ENCODE results near the gene CENPN.

Gene CENPN, protein sequence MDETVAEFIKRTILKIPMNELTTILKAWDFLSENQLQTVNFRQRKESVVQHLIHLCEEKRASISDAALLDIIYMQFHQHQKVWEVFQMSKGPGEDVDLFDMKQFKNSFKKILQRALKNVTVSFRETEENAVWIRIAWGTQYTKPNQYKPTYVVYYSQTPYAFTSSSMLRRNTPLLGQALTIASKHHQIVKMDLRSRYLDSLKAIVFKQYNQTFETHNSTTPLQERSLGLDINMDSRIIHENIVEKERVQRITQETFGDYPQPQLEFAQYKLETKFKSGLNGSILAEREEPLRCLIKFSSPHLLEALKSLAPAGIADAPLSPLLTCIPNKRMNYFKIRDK

DNA sequence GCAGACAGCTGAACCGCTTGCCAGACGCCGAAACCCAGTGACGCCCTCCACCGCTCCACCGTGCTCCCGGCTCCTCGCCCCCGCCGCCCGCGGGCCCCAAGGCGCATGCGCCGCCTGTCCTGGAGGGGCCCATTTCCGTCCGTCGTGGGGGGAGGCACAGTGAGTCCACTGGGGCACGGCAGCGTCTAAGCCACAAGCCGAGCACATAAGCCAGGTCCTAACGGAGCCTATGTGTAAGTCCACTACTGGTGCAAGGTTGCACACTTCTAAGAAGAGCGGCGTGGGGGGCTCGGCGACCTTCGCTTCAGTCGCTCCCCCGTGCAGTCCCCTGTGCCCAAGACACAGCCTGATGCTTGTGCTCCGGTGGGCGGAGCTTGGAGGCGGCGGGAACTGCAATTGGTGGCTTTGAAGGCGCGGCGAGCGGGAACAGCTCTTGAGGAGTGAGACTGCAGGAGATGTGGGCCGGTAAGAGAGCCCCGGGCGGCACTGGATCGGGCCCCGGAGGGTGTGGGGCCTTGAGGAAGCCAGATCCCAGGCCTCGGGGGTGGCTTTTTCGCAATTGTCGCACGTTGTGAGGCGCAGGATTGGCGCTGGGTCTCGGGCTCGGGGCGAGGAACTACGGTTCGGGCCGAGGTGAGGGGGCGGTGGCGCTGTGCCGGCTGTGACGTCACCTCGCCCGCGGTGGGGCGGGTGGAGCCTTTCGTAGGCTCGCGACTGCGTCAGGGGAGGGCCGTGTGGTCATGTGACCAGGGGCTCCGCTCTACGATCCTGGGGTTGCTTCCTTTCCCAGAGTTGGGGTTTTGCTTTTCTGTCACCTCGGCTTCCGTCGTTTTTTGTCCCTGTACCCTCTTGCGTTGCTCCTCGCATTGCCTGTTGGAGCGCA, at the start of gene CENPN, which contains the start of gene CMC2:
TSS of gene CENPN (plus strand) at position 402 of the 883 bp plus-strand sequence. CDS start 4,726 bp downstream, outside the sequence.
TSS of gene CMC2 (minus strand) at position 73 of the 883 bp plus-strand sequence. CDS start 9,491 bp downstream, outside the sequence.
- Histone ChIP-seq H3K36me3 (ENCODE audit: insufficient read depth, low read length) (no peaks in the 10 kb centered on the region), H3K9me3 (ENCODE audit: control insufficient read depth, insufficient read depth, low read length) (no peaks in the 10 kb centered on the region), H3K9ac (ENCODE audit: low read depth, low read length) (peak within 1 kb of the TSS; percentile 81), H3K4me1 (ENCODE audit: insufficient read depth, low read length) (no peaks in the 10 kb centered on the region; the same call in 1 of the 2 replicates)

DNA sequence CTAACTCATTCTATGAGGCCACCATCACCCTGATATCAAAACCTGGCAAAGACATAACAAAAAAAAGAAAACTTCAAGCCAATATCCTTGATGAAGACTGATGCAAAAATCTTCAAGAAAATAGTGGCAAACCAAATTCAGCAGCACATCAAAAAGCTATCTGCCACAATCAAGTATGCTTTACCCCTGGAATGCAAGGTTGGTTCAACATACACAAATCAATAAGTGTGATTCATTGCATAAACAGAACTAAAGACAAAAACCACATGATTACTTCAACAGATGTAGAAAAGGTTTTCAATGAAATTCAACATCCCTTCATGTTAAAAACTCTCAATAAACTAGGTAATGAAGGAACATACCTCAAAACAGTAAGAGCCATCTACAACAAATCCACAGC, 48.7 kb upstream of the CENPN start:
- no peak overlapping the region for H3K9ac ChIP-seq (ENCODE audit: low read depth, low read length)
- peaks cover 3% of the 10 kb centered on the region; the same call in 1 of the 2 replicates for H3K9me3 ChIP-seq (ENCODE audit: control insufficient read depth, insufficient read depth, low read length)
- no peaks in the 10 kb centered on the region; the same call in 1 of the 2 replicates for H3K36me3 ChIP-seq (ENCODE audit: insufficient read depth, low read length)
- no peaks in the 10 kb centered on the region for H3K4me1 ChIP-seq (ENCODE audit: insufficient read depth, low read length)

DNA sequence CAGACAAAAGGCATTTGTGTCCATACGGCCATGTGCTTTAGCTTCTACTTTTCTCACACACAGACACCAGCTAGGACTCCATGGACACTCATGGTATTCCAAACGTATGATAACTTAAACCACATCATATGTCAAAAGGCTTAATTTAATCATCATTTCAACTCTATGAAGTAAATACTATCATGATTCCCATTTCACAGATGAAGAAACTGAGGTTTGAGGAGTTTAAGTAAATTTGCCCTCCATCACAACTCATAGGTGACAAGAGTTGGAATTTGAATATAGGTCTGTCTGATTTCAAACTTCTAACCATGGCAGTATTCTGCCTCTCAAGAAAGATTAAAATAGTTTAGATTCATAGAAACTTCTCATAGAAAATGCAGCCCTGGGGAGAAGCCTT, 44.1 kb upstream of the CENPN start:
- H3K9ac ChIP-seq (ENCODE audit: low read depth, low read length), result no peak overlapping the region
- H3K9me3 ChIP-seq (ENCODE audit: control insufficient read depth, insufficient read depth, low read length), result peaks cover 3% of the 10 kb centered on the region; the same call in 1 of the 2 replicates
- H3K4me1 ChIP-seq (ENCODE audit: insufficient read depth, low read length), result no peaks in the 10 kb centered on the region
- no peaks in the 10 kb centered on the region; the same call in 1 of the 2 replicates for H3K36me3 ChIP-seq (ENCODE audit: insufficient read depth, low read length)

- Histone ChIP-seq H3K9ac (ENCODE audit: low read depth, low read length) (no peak overlapping the region), H3K9me3 (ENCODE audit: control insufficient read depth, insufficient read depth, low read length) (0 out of 2 replicates have a peak, but pooled peaks cover 3% of the 10 kb centered on the region), H3K36me3 (ENCODE audit: insufficient read depth, low read length) (no peaks in the 10 kb centered on the region; the same call in 1 of the 2 replicates), H3K4me1 (ENCODE audit: insufficient read depth, low read length) (no peaks in the 10 kb centered on the region)
Observed at GRCh38 chr16:80964351-80964750, 42.7 kb upstream of the CENPN start.

- Histone ChIP-seq H3K36me3 (ENCODE audit: insufficient read depth, low read length) (no peaks in the 10 kb centered on the region), H3K9me3 (ENCODE audit: control insufficient read depth, insufficient read depth, low read length) (no peaks in the 10 kb centered on the region), H3K4me1 (ENCODE audit: insufficient read depth, low read length) (no peaks in the 10 kb centered on the region), H3K9ac (ENCODE audit: low read depth, low read length) (no peak overlapping the region)
Observed at GRCh38 chr16:80966617-80967016, 40.4 kb upstream of the CENPN start.

DNA sequence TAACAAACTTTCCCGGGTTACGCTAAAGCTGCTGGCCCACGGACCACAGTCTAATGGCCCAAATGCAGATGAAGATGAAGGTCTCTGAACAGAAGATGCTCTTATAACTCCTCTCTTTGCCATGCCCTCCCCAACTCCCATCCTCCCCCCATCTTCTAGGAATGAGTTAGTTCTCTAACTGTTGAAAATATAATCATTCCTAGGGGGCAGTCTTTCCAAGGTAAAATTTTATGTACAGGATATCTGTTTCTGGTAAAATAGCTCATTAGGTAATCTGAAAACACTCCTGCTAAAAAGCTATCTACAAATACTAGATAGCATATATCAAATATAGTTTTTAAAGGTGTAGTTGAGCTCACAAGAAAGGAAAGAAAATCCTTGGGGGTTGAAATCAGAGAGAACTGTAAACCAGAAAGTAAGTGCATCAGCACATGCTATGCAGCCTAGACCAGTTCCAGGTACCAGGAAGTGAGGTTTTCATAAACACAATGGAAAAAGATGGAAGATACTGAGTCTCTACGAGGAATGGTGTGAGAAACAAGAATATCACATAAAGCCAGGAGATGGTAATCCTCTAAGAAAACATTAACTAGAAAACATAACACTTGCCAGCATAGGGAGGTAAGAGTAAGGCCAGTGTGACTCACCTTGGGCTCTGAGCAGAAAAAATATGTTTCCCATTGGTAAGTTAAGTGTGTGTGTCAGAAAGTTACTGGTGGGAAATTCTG, 38.5 kb upstream of the CENPN start:
- Histone ChIP-seq H3K9ac (ENCODE audit: low read depth, low read length) (no peak overlapping the region), H3K36me3 (ENCODE audit: insufficient read depth, low read length) (no peaks in the 10 kb centered on the region), H3K4me1 (ENCODE audit: insufficient read depth, low read length) (no peaks in the 10 kb centered on the region), H3K9me3 (ENCODE audit: control insufficient read depth, insufficient read depth, low read length) (no peaks in the 10 kb centered on the region)

DNA sequence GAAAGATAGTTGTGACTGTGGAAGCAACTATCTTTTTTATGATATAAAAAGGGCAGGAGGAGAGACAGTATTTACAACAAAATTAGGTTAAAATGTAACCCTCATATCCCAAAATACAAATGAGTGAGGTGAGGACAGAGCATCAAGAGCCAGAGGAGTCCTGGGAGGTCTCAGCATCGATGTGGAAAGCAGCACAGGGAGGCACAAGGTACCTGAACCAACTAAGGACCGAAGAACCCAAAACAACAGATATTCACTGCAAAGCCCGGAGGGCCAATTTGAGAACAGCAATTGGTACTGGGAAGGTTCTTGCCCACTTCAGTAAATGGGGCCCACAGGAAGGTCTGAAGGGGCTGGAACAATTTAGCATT, 37.9 kb upstream of the CENPN start:
- Histone ChIP-seq H3K9ac (ENCODE audit: low read depth, low read length) (no peak overlapping the region), H3K9me3 (ENCODE audit: control insufficient read depth, insufficient read depth, low read length) (no peaks in the 10 kb centered on the region), H3K36me3 (ENCODE audit: insufficient read depth, low read length) (no peaks in the 10 kb centered on the region), H3K4me1 (ENCODE audit: insufficient read depth, low read length) (no peaks in the 10 kb centered on the region)

DNA sequence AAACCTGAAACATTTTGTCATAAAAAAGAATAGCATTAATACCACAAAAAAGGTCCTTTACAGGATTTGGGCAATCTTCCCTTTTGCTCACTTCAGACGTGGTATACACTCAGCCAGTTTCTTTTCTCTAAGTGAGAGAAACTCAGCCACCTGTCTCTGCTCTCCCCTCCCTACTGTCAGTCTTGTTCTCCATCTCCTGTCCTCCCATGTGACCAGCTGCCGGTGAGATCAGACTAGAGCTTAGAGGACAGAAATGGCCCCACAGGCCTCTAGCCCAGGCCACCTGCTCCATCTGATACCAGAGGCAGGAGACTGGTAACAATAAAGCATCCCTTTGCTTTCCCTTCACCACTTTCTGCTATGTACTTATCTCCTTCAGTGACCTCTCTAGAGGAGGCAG, 35.2 kb upstream of the CENPN start:
- Histone ChIP-seq H3K9ac (ENCODE audit: low read depth, low read length) (no peak overlapping the region), H3K9me3 (ENCODE audit: control insufficient read depth, insufficient read depth, low read length) (no peaks in the 10 kb centered on the region), H3K4me1 (ENCODE audit: insufficient read depth, low read length) (no peaks in the 10 kb centered on the region), H3K36me3 (ENCODE audit: insufficient read depth, low read length) (no peaks in the 10 kb centered on the region)

DNA sequence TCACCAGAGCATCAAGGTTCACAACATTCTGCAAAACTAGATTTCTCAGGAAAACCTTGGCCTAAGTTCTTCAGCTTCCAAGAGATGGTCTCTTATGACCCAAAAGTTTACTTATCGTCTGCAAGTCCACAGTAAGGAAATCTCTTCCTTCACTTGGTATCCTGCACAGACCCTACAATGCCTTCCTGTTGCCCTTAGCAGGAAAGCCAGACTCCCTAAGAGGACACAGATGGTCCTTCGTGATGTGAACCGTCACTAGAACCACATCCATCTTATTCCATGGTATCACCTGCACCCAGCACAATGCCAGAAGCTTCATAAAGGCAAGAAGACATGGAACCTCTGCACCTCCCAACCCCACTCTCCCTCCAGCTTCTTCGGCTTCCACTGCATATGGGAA, 34.4 kb upstream of the CENPN start:
- Histone ChIP-seq H3K9ac (ENCODE audit: low read depth, low read length) (no peak overlapping the region), H3K36me3 (ENCODE audit: insufficient read depth, low read length) (no peaks in the 10 kb centered on the region), H3K4me1 (ENCODE audit: insufficient read depth, low read length) (no peaks in the 10 kb centered on the region), H3K9me3 (ENCODE audit: control insufficient read depth, insufficient read depth, low read length) (no peaks in the 10 kb centered on the region)

DNA sequence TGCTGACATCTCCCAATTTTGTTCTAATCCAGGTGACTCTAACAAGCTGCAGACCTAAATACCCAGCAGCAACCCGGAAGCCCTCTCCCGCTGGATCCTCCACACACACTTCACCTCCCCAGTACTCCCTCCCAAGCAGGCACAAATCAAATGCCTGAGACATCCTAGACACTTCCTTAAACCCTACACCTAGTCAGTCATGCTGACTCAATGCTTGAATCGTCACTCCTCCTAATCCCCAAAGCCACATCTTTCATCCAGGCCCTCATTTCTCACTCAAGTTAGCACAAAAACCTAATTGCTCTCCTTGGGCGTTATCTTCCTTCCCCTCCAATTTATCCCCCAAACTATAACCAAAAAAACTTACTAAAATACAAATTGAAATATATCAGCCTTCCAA, 33.0 kb upstream of the CENPN start:
- no peaks in the 10 kb centered on the region for H3K4me1 ChIP-seq (ENCODE audit: insufficient read depth, low read length)
- H3K9me3 ChIP-seq (ENCODE audit: control insufficient read depth, insufficient read depth, low read length), result no peaks in the 10 kb centered on the region
- H3K9ac ChIP-seq (ENCODE audit: low read depth, low read length), result no peak overlapping the region
- H3K36me3 ChIP-seq (ENCODE audit: insufficient read depth, low read length), result no peaks in the 10 kb centered on the region

DNA sequence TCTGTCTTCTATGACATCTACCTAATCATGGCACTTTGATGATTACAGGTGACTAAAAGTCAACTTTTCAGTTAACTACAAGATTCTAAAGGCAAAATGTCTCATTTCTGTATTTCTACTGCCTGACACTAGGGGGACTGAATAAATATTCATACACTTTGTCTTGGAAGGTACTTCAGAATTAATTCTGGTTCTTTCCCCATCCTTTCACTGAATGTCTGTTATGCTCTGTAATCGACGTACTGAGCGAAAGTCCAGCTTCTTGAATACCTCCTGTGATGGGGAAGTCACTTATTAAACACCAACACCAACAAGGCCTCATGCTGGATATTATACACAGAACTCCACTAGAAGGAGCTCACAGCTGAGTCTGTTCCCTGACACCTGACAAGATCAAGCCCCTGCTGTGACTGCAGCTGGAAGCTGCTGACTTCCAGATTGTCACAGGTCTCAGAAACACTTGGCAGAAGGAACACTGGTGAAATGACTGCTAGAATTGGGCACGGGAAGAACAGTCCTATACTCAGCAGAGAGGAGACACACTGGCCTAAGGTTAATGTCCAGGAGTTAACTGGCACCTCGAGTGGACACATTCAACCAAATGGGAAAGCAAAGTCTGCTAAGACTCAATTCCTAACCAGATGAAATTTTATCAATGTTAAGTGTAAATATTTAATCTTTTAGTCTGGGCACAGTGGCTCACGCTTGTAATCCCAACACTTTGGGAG, 32.2 kb upstream of the CENPN start:
- Histone ChIP-seq H3K9me3 (ENCODE audit: control insufficient read depth, insufficient read depth, low read length) (no peaks in the 10 kb centered on the region), H3K36me3 (ENCODE audit: insufficient read depth, low read length) (no peaks in the 10 kb centered on the region), H3K9ac (ENCODE audit: low read depth, low read length) (no peak overlapping the region), H3K4me1 (ENCODE audit: insufficient read depth, low read length) (no peaks in the 10 kb centered on the region)

DNA sequence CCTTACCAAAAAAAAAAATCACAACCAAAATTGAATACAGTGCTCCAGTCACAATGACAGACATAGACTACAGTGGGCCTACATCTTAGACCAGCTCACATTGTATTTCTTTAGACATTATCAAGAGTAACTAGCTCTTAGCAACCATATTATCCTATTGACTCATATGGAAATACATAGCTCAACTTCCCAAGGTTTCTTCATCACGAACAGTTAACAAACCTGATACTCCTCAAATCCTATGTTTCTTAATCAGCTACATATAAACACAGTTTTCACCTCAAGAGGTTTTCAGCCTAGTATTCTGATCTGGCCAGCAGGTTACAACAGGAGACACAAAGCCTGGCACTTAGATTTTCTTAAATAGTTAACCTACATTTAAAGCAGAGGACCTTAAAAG, 30.1 kb upstream of the CENPN start:
- no peaks in the 10 kb centered on the region for H3K36me3 ChIP-seq (ENCODE audit: insufficient read depth, low read length)
- H3K9me3 ChIP-seq (ENCODE audit: control insufficient read depth, insufficient read depth, low read length), result no peaks in the 10 kb centered on the region
- no peak overlapping the region for H3K9ac ChIP-seq (ENCODE audit: low read depth, low read length)
- no peaks in the 10 kb centered on the region for H3K4me1 ChIP-seq (ENCODE audit: insufficient read depth, low read length)

DNA sequence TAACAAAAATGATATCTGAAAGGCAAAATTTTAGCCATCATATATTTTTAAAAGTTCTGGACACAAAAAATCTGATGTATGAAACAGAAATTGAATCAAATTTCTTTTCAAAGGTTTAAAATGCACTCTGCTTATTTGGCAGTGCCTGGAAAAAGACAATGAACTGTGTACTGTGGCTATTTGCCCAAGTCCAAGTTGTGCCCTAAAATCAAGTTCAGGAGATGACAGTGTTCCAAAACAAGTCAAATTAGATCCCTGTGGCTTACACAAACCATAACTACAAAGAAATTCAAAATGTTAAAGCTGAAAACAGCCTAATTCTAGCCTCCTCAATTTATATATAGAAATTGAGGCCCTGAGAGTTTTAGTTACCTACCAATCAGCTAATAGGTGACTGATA, 25.9 kb upstream of the CENPN start:
- no peak overlapping the region for H3K9ac ChIP-seq (ENCODE audit: low read depth, low read length)
- no peaks in the 10 kb centered on the region for H3K36me3 ChIP-seq (ENCODE audit: insufficient read depth, low read length)
- H3K4me1 ChIP-seq (ENCODE audit: insufficient read depth, low read length), result peaks cover 3% of the 10 kb centered on the region
- H3K9me3 ChIP-seq (ENCODE audit: control insufficient read depth, insufficient read depth, low read length), result no peaks in the 10 kb centered on the region

DNA sequence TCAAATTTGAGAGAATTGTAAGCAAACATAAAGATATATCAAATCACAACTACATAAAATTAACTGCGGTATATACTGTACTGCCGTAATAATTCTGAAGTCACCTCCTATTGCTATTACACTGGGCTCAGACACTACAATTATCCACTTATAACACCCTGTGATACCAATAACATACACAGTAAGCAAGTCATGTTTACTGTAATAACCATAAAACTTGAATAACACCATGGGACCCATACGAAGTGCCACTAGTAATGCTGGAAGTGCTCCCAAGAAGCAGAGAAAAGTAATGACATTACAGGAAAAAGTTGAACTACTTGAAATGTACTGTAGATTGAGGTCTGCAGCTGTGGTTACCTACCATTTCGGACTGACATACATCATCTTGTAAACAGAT, 24.4 kb upstream of the CENPN start:
- H3K9ac ChIP-seq (ENCODE audit: low read depth, low read length), result no peak overlapping the region
- peaks cover 18% of the 10 kb centered on the region for H3K4me1 ChIP-seq (ENCODE audit: insufficient read depth, low read length)
- no peaks in the 10 kb centered on the region for H3K36me3 ChIP-seq (ENCODE audit: insufficient read depth, low read length)
- H3K9me3 ChIP-seq (ENCODE audit: control insufficient read depth, insufficient read depth, low read length), result no peaks in the 10 kb centered on the region
